ENCODE measurements around the gene PNPLA2. TPM values are rescaled to one million over a fixed set of nuclear protein-coding genes. Genes with fewer than 3 reads are reported as not detected.

The PNPLA2 gene
- total RNA-seq, 1 experiment from 2014 or later = 40.2 TPM

DNA sequence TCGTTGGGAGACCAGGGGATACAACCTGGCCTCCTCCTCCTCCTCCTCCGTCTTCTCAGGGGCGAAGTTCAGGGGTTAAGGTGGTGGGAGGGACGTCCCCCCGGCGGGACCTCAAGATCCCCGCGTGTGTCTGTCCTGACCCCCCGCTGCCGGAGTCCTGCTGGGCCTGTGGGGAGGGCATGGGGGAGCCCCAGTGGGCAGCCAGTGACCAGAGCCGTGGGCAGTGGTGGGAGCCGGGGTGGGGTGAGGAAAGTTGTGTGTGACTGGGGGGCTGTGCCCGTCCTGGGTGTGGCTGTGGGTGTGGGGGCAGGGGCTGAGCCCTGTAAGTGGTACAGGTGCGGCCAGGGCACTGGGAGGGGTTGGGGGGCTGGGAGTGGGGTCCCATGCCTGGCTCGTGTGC is 34.0 kb downstream of the PNPLA2 start:
- TF ChIP-seq, protein P1, sequence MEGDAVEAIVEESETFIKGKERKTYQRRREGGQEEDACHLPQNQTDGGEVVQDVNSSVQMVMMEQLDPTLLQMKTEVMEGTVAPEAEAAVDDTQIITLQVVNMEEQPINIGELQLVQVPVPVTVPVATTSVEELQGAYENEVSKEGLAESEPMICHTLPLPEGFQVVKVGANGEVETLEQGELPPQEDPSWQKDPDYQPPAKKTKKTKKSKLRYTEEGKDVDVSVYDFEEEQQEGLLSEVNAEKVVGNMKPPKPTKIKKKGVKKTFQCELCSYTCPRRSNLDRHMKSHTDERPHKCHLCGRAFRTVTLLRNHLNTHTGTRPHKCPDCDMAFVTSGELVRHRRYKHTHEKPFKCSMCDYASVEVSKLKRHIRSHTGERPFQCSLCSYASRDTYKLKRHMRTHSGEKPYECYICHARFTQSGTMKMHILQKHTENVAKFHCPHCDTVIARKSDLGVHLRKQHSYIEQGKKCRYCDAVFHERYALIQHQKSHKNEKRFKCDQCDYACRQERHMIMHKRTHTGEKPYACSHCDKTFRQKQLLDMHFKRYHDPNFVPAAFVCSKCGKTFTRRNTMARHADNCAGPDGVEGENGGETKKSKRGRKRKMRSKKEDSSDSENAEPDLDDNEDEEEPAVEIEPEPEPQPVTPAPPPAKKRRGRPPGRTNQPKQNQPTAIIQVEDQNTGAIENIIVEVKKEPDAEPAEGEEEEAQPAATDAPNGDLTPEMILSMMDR (conservative IDR thresholded peaks at IDR 0.05; ENCODE audit: low read depth, low read length) = no peak
- no peak for TF ChIP-seq EZH2phosphoT487 (IDR thresholded peaks at IDR 0.05; ENCODE audit: borderline replicate concordance, low read length)
- TF ChIP-seq EZH2 (IDR thresholded peaks at IDR 0.05; ENCODE audit: low read length, unreplicated experiment) = no peak
- no peaks in the 10 kb centered on the region for H3K9me3 ChIP-seq (ENCODE audit: low read length)
- H3K27ac ChIP-seq (ENCODE audit: low read length) = no peak overlapping the region
- CTCF ChIA-PET = no interaction called here
- BruUV-seq (replicated peaks) = no TSS peak
- H3K36me3 ChIP-seq (ENCODE audit: low read depth, low read length) = no peaks in the 10 kb centered on the region; the same call in 1 of the 2 replicates
- no peaks in the 10 kb centered on the region for H4K20me1 ChIP-seq (ENCODE audit: low read length)
- 0 out of 2 replicates have a peak, but pooled peaks cover 5% of the 10 kb centered on the region for H3K79me2 ChIP-seq (ENCODE audit: low read length)
- no peak overlapping the region for H2AFZ ChIP-seq (ENCODE audit: low read length)
- no peaks in the 10 kb centered on the region for H3F3A ChIP-seq (ENCODE audit: low read length, unreplicated experiment)
- H3K9me2 ChIP-seq (replicated peaks; ENCODE audit: low read length) = no peaks in the 10 kb centered on the region
- no peak overlapping the region for H3K4me3 ChIP-seq (ENCODE audit: low read length)
- no peak overlapping the region for H3K9ac ChIP-seq (ENCODE audit: low read length)
- H3K4me2 ChIP-seq (ENCODE audit: low read length) = no peak overlapping the region
- no peaks in the 10 kb centered on the region for H3K27me3 ChIP-seq (ENCODE audit: low read length)
- POLR2A ChIA-PET (ENCODE audit: unreplicated experiment) = no interaction called here
- no peaks in the 10 kb centered on the region for H3K4me1 ChIP-seq (ENCODE audit: insufficient read depth, low read length)
- ATAC-seq = no peak
- intact Hi-C loops (cut with micrococcal nuclease) = no loop called here
- no peak for DNase-seq

DNA sequence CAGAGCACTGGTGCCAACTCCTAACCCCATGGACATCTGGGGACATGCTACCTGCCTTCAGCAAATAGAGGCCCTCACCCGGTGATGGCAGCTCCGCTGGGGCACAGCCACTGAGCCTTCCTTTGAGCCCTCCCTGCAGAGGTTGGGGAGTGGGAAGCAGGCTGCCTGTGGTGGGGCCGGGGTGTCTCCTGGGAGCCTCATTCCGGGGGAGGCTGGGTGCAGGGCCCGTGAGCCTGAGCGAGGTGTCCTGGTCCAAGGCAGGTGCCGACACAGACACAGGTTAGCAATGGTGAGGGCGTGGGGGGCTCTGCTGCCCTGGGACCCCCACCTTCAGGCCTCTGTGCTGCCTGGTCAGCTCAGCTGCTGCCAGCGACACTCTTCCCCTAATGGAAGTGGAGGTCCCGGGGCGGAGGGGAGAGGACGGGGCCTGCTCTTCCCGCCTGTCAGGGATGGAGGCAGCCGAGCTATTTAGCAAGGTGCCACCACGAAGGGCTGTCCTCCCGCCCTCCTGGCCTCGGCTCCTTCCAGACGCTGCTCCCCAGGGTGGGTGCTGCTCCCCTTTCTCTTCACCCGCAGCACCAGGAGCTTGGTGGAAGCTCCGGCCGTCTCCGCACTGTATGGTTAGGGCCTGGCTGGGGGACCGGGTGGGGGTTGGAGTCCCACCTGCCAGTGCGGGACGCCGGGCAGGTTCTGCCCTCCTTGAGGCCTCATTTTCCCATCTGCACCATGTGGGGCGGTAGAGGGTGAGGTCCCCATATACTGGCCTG is 35.2 kb downstream of the PNPLA2 start:
- H3K9me2 ChIP-seq (replicated peaks; ENCODE audit: low read length) = no peaks in the 10 kb centered on the region
- no peak overlapping the region for H3K27ac ChIP-seq (ENCODE audit: low read length)
- no peak overlapping the region for H3K4me3 ChIP-seq (ENCODE audit: low read length)
- H3K4me1 ChIP-seq (ENCODE audit: insufficient read depth, low read length) = no peaks in the 10 kb centered on the region
- POLR2A ChIA-PET (ENCODE audit: unreplicated experiment) = no interaction called here
- H4K20me1 ChIP-seq (ENCODE audit: low read length) = no peaks in the 10 kb centered on the region
- DNase-seq = no peak
- no peaks in the 10 kb centered on the region for H3K79me2 ChIP-seq (ENCODE audit: low read length)
- H3K9ac ChIP-seq (ENCODE audit: low read length) = no peak overlapping the region
- no peaks in the 10 kb centered on the region for H3K9me3 ChIP-seq (ENCODE audit: low read length)
- no TSS peak for BruUV-seq (replicated peaks)
- intact Hi-C loops (cut with micrococcal nuclease) = no loop called here
- H3K27me3 ChIP-seq (ENCODE audit: low read length) = no peaks in the 10 kb centered on the region
- no peaks in the 10 kb centered on the region for H3K36me3 ChIP-seq (ENCODE audit: low read depth, low read length)
- no peak overlapping the region for H3K4me2 ChIP-seq (ENCODE audit: low read length)
- no peak for ATAC-seq
- H2AFZ ChIP-seq (ENCODE audit: low read length) = no peak overlapping the region
- TF ChIP-seq, protein P1 (conservative IDR thresholded peaks at IDR 0.05; ENCODE audit: low read depth, low read length) = no peak
- TF ChIP-seq EZH2 (IDR thresholded peaks at IDR 0.05; ENCODE audit: low read length, unreplicated experiment) = no peak
- no peak for TF ChIP-seq EZH2phosphoT487 (IDR thresholded peaks at IDR 0.05; ENCODE audit: borderline replicate concordance, low read length)
- CTCF ChIA-PET = no interaction called here
- H3F3A ChIP-seq (ENCODE audit: low read length, unreplicated experiment) = no peaks in the 10 kb centered on the region

DNA sequence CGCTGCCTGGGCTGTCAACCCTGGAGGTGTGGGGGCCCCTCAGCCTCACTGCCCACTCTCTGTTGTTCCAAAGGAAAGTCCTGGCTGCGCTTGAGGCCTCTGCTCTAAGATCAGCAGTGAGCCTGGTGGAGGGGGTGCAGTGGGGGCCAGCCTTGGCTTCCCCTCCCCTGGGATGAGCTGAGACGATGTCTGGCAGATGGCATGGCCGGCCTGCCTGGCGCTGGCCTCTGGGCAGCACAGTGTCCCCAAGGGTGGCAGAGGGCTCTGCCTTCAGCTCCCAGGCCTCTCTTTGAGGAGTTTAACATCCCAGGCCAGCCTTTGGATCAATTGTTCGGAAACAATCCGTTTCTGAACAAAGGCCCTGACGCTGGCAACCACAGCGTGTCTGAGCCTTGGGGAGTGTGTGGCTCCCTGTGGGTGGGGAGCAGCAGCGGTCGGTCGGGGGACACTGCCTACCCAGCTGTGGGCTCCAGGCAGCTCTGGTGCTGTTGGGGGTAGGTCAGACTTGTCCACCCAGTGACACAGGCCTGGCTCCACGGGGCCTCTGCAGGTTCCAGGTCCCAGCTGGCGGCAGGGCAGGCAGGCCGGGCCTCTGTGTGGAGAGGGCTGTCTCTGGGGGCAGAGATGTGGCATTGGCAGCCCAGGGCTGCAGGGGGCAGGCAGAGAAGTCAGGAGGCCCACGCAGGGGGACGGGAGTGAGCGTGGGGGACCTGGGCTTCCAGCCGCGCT is 36.1 kb downstream of the PNPLA2 start:
- intact Hi-C loops (cut with micrococcal nuclease) = no loop called here
- POLR2A ChIA-PET (ENCODE audit: unreplicated experiment) = no interaction called here
- no peak for TF ChIP-seq EZH2phosphoT487 (IDR thresholded peaks at IDR 0.05; ENCODE audit: borderline replicate concordance, low read length)
- no peak for TF ChIP-seq EZH2 (IDR thresholded peaks at IDR 0.05; ENCODE audit: low read length, unreplicated experiment)
- TF ChIP-seq, protein P1 (conservative IDR thresholded peaks at IDR 0.05; ENCODE audit: low read depth, low read length) = no peak
- no TSS peak for BruUV-seq (replicated peaks)
- no peaks in the 10 kb centered on the region for H3K4me1 ChIP-seq (ENCODE audit: insufficient read depth, low read length)
- H3K27ac ChIP-seq (ENCODE audit: low read length) = no peak overlapping the region
- DNase-seq = no peak
- no peak for ATAC-seq
- H3F3A ChIP-seq (ENCODE audit: low read length, unreplicated experiment) = no peaks in the 10 kb centered on the region
- H3K9me3 ChIP-seq (ENCODE audit: low read length) = no peaks in the 10 kb centered on the region
- H2AFZ ChIP-seq (ENCODE audit: low read length) = no peak overlapping the region
- H3K9ac ChIP-seq (ENCODE audit: low read length) = no peak overlapping the region
- no peak overlapping the region for H3K4me3 ChIP-seq (ENCODE audit: low read length)
- no peaks in the 10 kb centered on the region for H3K9me2 ChIP-seq (replicated peaks; ENCODE audit: low read length)
- CTCF ChIA-PET = no interaction called here
- no peaks in the 10 kb centered on the region for H3K36me3 ChIP-seq (ENCODE audit: low read depth, low read length)
- H3K27me3 ChIP-seq (ENCODE audit: low read length) = no peaks in the 10 kb centered on the region
- H3K4me2 ChIP-seq (ENCODE audit: low read length) = no peak overlapping the region
- H4K20me1 ChIP-seq (ENCODE audit: low read length) = no peaks in the 10 kb centered on the region
- no peaks in the 10 kb centered on the region for H3K79me2 ChIP-seq (ENCODE audit: low read length)

Data from PC-3 (cell line).